Keratinocyte (primary cell): ENCODE data around the gene SMARCAL1. TPM values are rescaled to one million over a fixed set of nuclear protein-coding genes. Genes with fewer than 3 reads are reported as not detected.

ENCODE experiments used
- DNase-seq: peaks from one replicate; pipeline ENCODE4 v3.0.0-alpha.2; 2011; ENCODE audit warnings: low read depth, missing footprints, low spot score
- FAIRE-seq: peaks from 2 replicates; lab custom pipeline; 2011; peaks lifted over from hg19 to GRCh38; lab: Jason Lieb, UNC
- H2AFZ ChIP-seq: 2 replicates; pipeline ENCODE4 v1.6.0; 2012; ENCODE audit warnings: low read length, control low read depth, inconsistent platforms; ENCODE audit not compliant: control insufficient read depth
- H3K27ac ChIP-seq: 2 replicates; pipeline ENCODE4 v1.5.1; 2011; ENCODE audit warnings: low read length; ENCODE audit not compliant: control insufficient read depth, insufficient read depth
- H3K27me3 ChIP-seq: 3 replicates; pipeline ENCODE4 v1.6.0; 2011; ENCODE audit warnings: low read length; ENCODE audit not compliant: control insufficient read depth, insufficient read depth; ENCODE audit errors: extremely low read depth
- H3K36me3 ChIP-seq, 2 experiments: 2 replicates in 1 of 2; 3 replicates in 1 of 2; pipeline ENCODE4 v1.5.1; 2011; ENCODE audit warnings: low read length in 2 of 2, mild to moderate bottlenecking in 1 of 2; ENCODE audit not compliant: control insufficient read depth in 2 of 2, insufficient read depth in 2 of 2; ENCODE audit errors: extremely low read depth in 1 of 2
- H3K4me1 ChIP-seq: 3 replicates; pipeline ENCODE4 v1.5.1; 2011; ENCODE audit warnings: low read length; ENCODE audit not compliant: control insufficient read depth, insufficient read depth; ENCODE audit errors: extremely low read depth
- H3K4me2 ChIP-seq: 3 replicates; pipeline ENCODE4 v1.6.0; 2011; ENCODE audit warnings: low read depth, low read length; ENCODE audit not compliant: control insufficient read depth, insufficient read depth; ENCODE audit errors: extremely low read depth
- H3K4me3 ChIP-seq, 3 experiments: fragments of 200-600 bp in 1 of 3; sonication (generic) in 1 of 3; 2 replicates in 2 of 3; 3 replicates in 1 of 3; pipeline ENCODE4 v1.5.1; 2011 to 2016; ENCODE audit warnings: low read length in 3 of 3, mild to moderate bottlenecking in 3 of 3, control low read depth in 2 of 3, inconsistent platforms in 1 of 3, low read depth in 1 of 3, mixed read lengths in 1 of 3, mixed run types in 1 of 3, moderate library complexity in 1 of 3; ENCODE audit not compliant: control insufficient read depth in 2 of 3, insufficient read depth in 2 of 3; ENCODE audit errors: extremely low read depth in 1 of 3
- H3K79me2 ChIP-seq: 2 replicates; pipeline ENCODE4 v1.6.0; 2012; ENCODE audit warnings: low read length; ENCODE audit not compliant: control insufficient read depth, insufficient read depth
- H3K9ac ChIP-seq: 3 replicates; pipeline ENCODE4 v1.6.0; 2011; ENCODE audit warnings: low read length; ENCODE audit not compliant: control insufficient read depth, insufficient read depth; ENCODE audit errors: extremely low read depth
- H3K9me1 ChIP-seq: 3 replicates; pipeline ENCODE4 v1.6.0; 2011; ENCODE audit warnings: low read length; ENCODE audit not compliant: control insufficient read depth, insufficient read depth; ENCODE audit errors: extremely low read depth
- H3K9me3 ChIP-seq: 2 replicates; pipeline ENCODE4 v1.5.1; 2012; ENCODE audit warnings: low read depth, low read length; ENCODE audit not compliant: control insufficient read depth
- H4K20me1 ChIP-seq: 3 replicates; pipeline ENCODE4 v1.6.0; 2011; ENCODE audit warnings: low read length; ENCODE audit not compliant: control insufficient read depth, insufficient read depth; ENCODE audit errors: extremely low read depth
- EZH2 ChIP-seq: IDR thresholded peaks from one replicate; pipeline ENCODE4 v1.6.1; 2012; ENCODE audit warnings: inconsistent platforms, mild to moderate bottlenecking, low read length, moderate library complexity
- dilution Hi-C: fragments of 300-500 bp; cut with MboI; formaldehyde crosslinking; loops from one replicate; pipeline ENCODE4 v1.7.0; 2020; ENCODE audit warnings: low sequenced_read_pairs; ENCODE audit not compliant: extremely low pct_ligation_motif_present
- polyA plus RNA-seq, 5 experiments: library from polyadenylated mRNA; depleted of rRNA in 3 of 5; stranded (reverse) in 3 of 5; stranded (forward) in 1 of 5; unstranded in 1 of 5; fragments of >200 nt; gene quantifications; 1 replicate in 1 of 5; 2 replicates in 3 of 5; 3 replicates in 1 of 5; pipeline versions ENCODE4 v1.2.1 to v1.2.3, GENCODE V29; 2011 to 2012; ENCODE audit warnings: missing spikeins in 2 of 5, low read depth in 1 of 5, low replicate concordance in 1 of 5
- TF ChIP-seq, protein P1 (sequence below), 3 experiments: IDR thresholded peaks in 1 of 3; conservative IDR thresholded peaks in 1 of 3; optimal IDR thresholded peaks in 1 of 3; 2 replicates in 2 of 3; 3 replicates in 1 of 3; pipeline versions ENCODE3 to v1.5.1; 2011; ENCODE audit warnings: low read length in 3 of 3, mild to moderate bottlenecking in 3 of 3, moderate library complexity in 2 of 3, control low read depth in 1 of 3, inconsistent platforms in 1 of 3; ENCODE audit not compliant: insufficient read depth in 2 of 3; ENCODE audit errors: extremely low read depth in 1 of 3

The SMARCAL1 gene
- polyA plus RNA-seq, 1 donor (not counting 4 experiments of a cell fraction or from before 2014, with no cell fraction given), result 26.3 TPM

DNA sequence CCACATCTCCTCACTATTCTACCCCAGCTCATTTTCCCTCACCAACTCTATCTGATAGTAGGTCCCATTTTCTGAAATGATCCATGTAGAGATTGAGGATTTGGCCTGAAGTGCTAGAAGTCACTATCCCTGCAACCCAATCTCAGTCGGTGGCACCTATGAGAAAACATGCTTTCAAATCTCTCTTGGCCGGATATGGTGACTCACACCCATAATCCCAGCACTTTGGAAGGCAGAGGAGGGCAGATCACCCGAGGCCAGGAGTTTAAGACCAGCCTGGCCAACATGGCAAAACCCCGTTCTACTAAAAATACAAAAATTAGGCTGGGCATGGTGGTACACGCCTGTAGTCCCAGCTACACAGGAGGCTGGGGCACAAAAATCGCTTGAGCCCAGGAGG lies 20.9 kb upstream of the SMARCAL1 start:
- Histone ChIP-seq H3K4me2 (no peak overlapping the region), H3K9me3 (no peaks in the 10 kb centered on the region), H3K4me1 (no peaks in the 10 kb centered on the region), H3K9me1 (no peaks in the 10 kb centered on the region), H3K27me3 (no peaks in the 10 kb centered on the region), H4K20me1 (no peaks in the 10 kb centered on the region), H3K79me2 (no peaks in the 10 kb centered on the region), H2AFZ (no peak overlapping the region), H3K9ac (no peak overlapping the region), H3K27ac (no peak overlapping the region), H3K4me3 (no peak overlapping the region), H3K36me3 (no peaks in the 10 kb centered on the region)
- FAIRE-seq (no peak), DNase-seq (no peak)
- TF ChIP-seq, protein P1, sequence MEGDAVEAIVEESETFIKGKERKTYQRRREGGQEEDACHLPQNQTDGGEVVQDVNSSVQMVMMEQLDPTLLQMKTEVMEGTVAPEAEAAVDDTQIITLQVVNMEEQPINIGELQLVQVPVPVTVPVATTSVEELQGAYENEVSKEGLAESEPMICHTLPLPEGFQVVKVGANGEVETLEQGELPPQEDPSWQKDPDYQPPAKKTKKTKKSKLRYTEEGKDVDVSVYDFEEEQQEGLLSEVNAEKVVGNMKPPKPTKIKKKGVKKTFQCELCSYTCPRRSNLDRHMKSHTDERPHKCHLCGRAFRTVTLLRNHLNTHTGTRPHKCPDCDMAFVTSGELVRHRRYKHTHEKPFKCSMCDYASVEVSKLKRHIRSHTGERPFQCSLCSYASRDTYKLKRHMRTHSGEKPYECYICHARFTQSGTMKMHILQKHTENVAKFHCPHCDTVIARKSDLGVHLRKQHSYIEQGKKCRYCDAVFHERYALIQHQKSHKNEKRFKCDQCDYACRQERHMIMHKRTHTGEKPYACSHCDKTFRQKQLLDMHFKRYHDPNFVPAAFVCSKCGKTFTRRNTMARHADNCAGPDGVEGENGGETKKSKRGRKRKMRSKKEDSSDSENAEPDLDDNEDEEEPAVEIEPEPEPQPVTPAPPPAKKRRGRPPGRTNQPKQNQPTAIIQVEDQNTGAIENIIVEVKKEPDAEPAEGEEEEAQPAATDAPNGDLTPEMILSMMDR (optimal IDR thresholded peaks at IDR 0.05 in 1 of 3, IDR thresholded peaks at IDR 0.05 in 1 of 3, conservative IDR thresholded peaks at IDR 0.05 in 1 of 3; ENCODE audit: extremely low read depth in 1 of 3, insufficient read depth in 2 of 3, low read length in 3 of 3), result no peak
- no peak for TF ChIP-seq EZH2
- dilution Hi-C loops, result no loop called here

DNA sequence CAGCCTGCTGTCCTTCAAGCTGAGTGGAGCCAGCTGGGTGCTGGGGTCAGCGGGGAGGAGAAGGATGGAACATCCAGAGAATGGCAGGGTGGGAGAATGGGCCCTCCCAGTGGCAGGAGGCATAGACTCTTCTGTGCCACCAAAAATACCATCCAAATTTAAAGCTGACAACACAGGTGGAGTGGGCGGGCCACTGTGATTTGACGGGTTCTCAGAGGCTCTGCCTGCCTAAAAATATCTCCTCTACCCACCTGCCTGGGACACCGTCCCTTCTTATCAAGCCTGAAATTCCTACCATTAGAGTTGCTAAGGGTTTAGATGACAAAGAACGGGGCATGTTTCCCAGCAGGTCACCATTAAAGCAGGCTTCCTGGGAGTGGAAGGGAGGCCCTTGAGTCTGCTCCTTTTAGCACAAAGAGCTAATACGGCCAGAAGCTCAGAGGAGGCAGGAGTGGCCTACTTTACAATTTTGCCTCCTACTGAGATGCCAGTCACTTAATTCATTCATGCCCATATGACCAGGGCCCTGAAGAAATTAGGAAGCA lies 20.2 kb upstream of the SMARCAL1 start:
- Histone ChIP-seq H2AFZ (no peak overlapping the region), H3K9me3 (no peaks in the 10 kb centered on the region), H3K4me3 (no peak overlapping the region), H3K36me3 (no peaks in the 10 kb centered on the region), H3K27me3 (no peaks in the 10 kb centered on the region), H3K9ac (no peak overlapping the region), H3K79me2 (no peaks in the 10 kb centered on the region), H3K27ac (no peak overlapping the region), H3K4me2 (no peak overlapping the region), H4K20me1 (no peaks in the 10 kb centered on the region), H3K9me1 (no peaks in the 10 kb centered on the region), H3K4me1 (no peaks in the 10 kb centered on the region)
- no peak for FAIRE-seq
- no peak for TF ChIP-seq EZH2
- TF ChIP-seq, protein P1 (optimal IDR thresholded peaks at IDR 0.05 in 1 of 3, IDR thresholded peaks at IDR 0.05 in 1 of 3, conservative IDR thresholded peaks at IDR 0.05 in 1 of 3; ENCODE audit: extremely low read depth in 1 of 3, insufficient read depth in 2 of 3, low read length in 3 of 3), result no peak
- dilution Hi-C loops, result no loop called here
- DNase-seq, result no peak
